Esophagus (tissue), 2 donors: ENCODE results near the gene UTF1. TPM values are rescaled to one million over a fixed set of nuclear protein-coding genes. Genes with fewer than 3 reads are reported as not detected.

Experiments used
- H3K27ac ChIP-seq, 2 donors: one replicate each; pipeline ENCODE4 v1.5.1; 2013; ENCODE audit warnings: low read depth in 2 of 2, mild to moderate bottlenecking in 2 of 2, inconsistent platforms in 1 of 2, low read length in 1 of 2, moderate library complexity in 1 of 2
- H3K27me3 ChIP-seq, 2 donors: one replicate each; pipeline ENCODE4 v1.6.1; 2013; ENCODE audit warnings: low read length in 2 of 2, control low read depth in 1 of 2, mild to moderate bottlenecking in 1 of 2; ENCODE audit not compliant: insufficient read depth in 2 of 2, control insufficient read depth in 1 of 2
- H3K36me3 ChIP-seq, 2 donors: one replicate each; pipeline ENCODE4 v1.6.1; 2013; ENCODE audit warnings: low read length in 1 of 2; ENCODE audit not compliant: control insufficient read depth in 2 of 2, insufficient read depth in 2 of 2
- H3K4me1 ChIP-seq, 2 donors: one replicate each; pipeline ENCODE4 v1.6.1; 2013; ENCODE audit warnings: low read length in 1 of 2; ENCODE audit not compliant: control insufficient read depth in 2 of 2, insufficient read depth in 2 of 2
- H3K4me3 ChIP-seq, 2 donors: one replicate each; pipeline ENCODE4 v1.5.1; 2013; ENCODE audit warnings: low read length in 2 of 2, mild to moderate bottlenecking in 2 of 2, low read depth in 1 of 2, moderate library complexity in 1 of 2
- H3K9me3 ChIP-seq, 2 donors: one replicate each; pipeline ENCODE4 v1.6.1; 2013; ENCODE audit warnings: mild to moderate bottlenecking in 2 of 2, low read depth in 1 of 2, low read length in 1 of 2, moderate library complexity in 1 of 2; ENCODE audit not compliant: control insufficient read depth in 2 of 2, insufficient read depth in 1 of 2
- WGBS, 2 donors: extraction: QIAGEN DNeasy Blood & Tissue Kit; methylation state at CpG; one replicate each; pipeline ENCODE4 v1.1.7; 2013; 5-methylcytosine and 5-hydroxymethylcytosine counted together
- polyA plus RNA-seq, 2 donors: library from polyadenylated mRNA; stranded (reverse); fragments of 200-250 nt; gene quantifications; one replicate each; pipeline ENCODE4 v1.2.3, GENCODE V29; 2013
- donor health status: healthy with polysubstance abuse.
- donor health status: Bipolar disorder and iron deficiency.

The UTF1 gene
- polyA plus RNA-seq, 2 donors = not detected

DNA sequence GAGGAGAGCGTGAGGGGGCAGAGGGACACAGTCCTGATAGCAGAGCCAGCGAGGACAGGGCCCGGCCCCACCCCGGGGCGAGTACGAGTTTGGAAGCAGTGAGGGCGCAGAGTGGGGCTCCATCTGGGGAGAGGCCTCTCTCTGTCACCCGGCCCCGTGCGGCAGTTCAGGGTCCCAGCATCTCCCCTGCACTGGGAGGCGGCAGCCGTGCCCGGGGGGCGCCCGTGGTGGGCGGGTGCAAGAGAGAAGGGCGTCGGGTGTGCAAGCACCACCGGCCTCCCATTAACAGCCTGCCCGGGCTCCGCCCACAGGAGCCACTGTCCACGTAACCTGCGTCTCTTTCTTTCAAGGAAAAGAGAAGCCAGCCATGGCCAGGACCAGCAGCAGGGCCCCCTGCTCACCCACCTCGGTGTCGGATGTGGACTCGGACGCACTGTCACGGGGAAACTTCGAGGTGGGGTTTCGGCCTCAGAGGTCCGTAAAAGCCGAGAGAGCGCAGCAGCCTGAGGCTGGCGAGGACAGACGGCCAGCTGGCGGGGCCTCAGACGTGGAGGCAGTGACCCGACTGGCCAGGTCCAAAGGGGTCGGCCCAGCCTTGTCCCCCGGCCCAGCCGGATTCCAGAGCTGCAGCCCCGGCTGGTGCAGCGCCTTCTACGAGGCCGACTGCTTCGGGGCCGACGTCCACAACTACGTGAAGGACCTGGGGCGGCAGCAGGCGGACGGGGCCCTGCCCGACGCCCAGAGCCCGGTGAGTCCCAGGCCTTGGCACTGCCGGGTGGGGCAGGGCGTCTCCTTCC is 28.7 kb upstream of the UTF1 start:
- no peak overlapping the region for H3K27ac ChIP-seq
- H3K27me3 ChIP-seq = no peaks in the 10 kb centered on the region
- H3K4me1 ChIP-seq = no peaks in the 10 kb centered on the region
- WGBS, 2 donors = 87 to 89% methylated on average over 57 of the region's 57 CpGs
- no peak overlapping the region for H3K4me3 ChIP-seq
- no peaks in the 10 kb centered on the region for H3K36me3 ChIP-seq
- peaks cover 0 to 3% of the 10 kb centered on the region in 2 donors for H3K9me3 ChIP-seq

DNA sequence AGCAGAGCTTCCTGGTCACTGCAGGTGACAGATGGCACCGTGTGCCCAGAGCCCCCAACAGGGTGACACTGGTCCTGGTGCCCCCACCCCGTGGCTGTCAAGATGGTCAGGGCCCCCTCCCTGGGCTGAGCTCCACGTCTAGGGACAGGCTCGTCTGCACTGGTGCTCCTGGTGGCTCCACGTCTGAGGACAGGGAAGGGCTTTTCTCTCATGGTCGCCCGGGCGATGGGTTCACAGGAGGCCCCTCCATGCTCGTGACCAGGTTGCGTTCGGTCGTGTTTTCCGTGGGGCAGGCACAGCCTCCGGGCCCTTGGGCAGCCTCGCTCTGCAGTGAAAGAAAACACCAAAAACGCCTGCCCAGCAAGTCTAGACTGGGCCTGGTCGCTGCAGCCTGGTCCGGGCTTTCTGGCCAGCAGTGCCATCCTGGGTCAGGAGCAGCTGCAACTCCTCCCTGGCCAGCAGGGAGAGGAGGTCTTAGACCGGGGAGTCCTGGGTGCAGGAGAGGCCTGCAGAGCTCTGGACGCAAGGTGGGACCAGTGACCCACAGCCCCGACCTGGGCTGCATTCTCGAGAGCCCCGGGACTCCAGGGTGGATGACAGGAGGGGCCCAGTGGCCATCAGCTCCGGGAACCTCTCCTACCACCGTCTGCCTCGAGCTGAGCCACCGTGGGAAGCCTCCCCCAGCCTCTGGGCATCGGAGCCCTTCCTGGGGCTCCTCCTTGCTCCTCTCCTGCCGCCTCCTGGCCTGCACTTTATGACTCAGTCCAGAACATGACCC is 27.9 kb upstream of the UTF1 start:
- Histone ChIP-seq H3K4me1 (no peaks in the 10 kb centered on the region), H3K4me3 (no peak overlapping the region), H3K27ac (no peak overlapping the region), H3K9me3 (no peaks in the 10 kb centered on the region), H3K27me3 (no peaks in the 10 kb centered on the region), H3K36me3 (no peaks in the 10 kb centered on the region)
- WGBS, 2 donors = 68 to 76% methylated on average over 29 of the region's 29 CpGs

DNA sequence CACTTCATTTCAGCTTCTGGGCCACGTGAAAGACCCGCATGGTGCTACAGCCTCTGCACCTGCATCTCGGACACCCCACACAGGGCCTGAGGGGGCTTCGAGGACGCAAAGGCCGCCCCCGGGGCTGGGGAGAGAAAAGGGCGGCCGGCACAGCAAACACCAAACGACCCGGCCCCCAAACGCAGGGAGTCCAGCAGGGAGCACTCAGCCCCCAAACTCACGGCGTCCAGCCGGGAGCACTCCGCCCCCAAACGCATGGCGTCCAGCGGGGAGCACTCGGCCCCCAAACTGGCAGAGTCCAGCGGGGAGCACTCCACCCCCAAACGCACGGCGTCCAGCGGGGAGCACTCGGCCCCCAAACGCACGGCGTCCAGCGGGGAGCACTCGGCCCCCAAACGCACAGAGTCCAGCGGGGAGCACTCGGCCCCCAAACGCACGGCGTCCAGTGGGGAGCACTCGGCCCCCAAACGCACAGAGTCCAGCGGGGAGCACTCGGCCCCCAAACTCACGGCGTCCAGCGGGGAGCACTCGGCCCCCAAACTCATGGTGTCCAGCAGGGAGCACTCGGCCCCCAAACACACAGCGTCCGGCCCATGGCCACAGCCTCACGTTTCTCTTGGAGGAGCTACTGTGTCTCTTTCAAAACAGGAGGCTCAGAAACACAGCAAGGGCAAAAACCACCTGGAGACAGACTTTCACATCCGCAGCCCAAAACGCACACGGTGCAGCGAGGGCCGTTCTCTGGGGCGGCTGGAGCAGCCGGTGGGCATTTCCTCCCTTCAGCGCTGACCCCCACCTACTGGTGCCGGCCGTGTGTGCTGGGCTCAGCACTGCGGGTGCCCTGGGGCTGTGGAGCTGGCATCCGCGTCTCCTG is 27.0 kb upstream of the UTF1 start:
- Histone ChIP-seq H3K4me3 (no peak overlapping the region), H3K27ac (no peak overlapping the region), H3K9me3 (no peaks in the 10 kb centered on the region), H3K27me3 (no peaks in the 10 kb centered on the region), H3K4me1 (no peaks in the 10 kb centered on the region), H3K36me3 (no peaks in the 10 kb centered on the region)
- WGBS, 2 donors = 82 to 85% methylated on average over 47 to 60 of the region's 62 CpGs

DNA sequence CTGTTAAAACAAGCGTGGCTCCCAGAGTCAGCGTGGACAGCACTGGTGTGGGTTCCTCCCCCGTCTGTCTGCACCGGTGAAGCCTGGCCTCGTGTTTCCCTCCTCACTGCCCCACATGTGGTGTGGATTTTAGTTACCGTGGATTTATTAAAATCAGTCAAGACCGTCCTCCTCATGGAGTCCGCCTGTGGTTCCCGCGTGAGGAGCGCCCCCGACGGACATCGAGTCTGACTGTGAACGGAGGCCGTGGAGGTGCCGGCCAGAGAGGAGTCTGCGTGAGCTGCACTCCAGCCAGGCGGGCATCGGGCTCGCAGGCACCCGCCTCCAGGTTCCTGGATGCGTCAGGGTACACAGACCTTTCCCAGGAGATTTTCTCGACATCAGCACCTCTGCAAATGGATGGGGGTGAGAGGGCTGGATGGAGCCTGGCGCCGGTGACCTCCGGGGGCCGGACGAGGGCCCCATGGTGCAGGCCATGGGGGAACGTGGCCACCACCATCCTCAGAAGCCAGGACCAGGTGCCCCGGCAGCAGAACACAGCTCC is 26.3 kb upstream of the UTF1 start:
- no peak overlapping the region for H3K4me3 ChIP-seq
- H3K4me1 ChIP-seq = no peaks in the 10 kb centered on the region
- no peaks in the 10 kb centered on the region for H3K27me3 ChIP-seq
- H3K36me3 ChIP-seq = no peaks in the 10 kb centered on the region
- no peaks in the 10 kb centered on the region for H3K9me3 ChIP-seq
- 86 to 89% methylated on average over 31 of the region's 31 CpGs for whole genome bisulfite sequencing, 2 donors
- no peak overlapping the region for H3K27ac ChIP-seq

DNA sequence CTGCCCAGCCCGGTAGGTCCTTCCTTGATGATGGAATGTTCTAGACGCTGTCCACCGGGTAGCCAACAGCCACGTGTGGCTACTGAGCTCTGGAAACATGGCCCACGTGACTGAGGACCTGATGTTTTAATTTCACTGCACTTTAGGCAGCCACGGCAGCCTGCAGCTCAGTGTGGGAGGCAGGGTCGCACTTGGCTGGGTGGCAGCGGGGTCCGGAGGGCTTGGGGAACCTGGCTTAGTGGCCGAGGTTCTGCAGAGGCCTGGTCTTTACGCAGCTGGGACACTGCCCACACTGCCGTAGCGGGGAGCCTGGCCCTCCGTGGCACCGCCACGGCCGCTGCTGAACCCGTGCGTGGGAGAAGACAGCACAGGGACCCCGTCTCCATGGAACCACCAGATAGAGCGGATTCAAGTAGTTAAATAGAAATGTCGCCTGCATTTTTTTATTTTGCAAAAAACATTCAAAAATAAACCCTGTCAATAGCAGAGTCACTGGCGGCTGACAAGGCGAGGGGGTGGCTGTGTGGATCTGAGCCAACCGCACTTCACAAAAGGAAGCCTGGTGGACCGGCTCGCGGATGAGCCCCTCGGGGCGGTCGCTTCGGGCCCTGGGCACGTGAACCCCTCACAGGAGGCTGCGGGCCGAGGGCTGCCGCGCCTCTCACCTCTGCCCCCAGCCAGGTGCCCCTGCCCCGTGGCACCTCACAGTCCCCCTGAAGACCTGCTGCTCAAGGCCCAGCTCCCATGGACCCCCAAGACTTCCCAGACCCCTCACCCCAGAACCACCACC is 25.6 kb upstream of the UTF1 start:
- Histone ChIP-seq H3K36me3 (no peaks in the 10 kb centered on the region), H3K27ac (no peak overlapping the region), H3K4me3 (no peak overlapping the region), H3K27me3 (no peaks in the 10 kb centered on the region), H3K4me1 (no peaks in the 10 kb centered on the region), H3K9me3 (no peaks in the 10 kb centered on the region)
- 89 to 91% methylated on average over 32 to 38 of the region's 38 CpGs for WGBS, 2 donors

DNA sequence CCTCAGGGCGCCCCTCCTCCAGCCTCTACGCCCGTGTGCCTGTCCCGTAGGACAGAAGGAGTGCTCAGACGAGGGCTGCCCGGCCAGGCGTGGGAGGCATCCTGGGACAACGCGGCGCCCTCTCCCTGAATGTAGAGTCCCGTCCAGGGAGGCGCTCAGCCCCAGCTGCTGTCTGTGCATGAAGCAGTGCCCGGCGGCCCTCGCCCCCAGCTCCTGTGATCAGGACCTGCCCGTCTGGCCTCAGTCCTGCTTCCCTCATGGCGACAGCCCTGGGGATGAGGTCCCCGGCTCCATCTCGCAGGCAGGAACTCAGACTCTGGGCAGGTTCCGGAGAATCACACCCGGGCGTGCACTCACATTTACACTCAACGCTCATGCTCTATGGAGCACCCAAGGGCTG is 24.9 kb upstream of the UTF1 start:
- Histone ChIP-seq H3K27me3 (no peaks in the 10 kb centered on the region), H3K4me3 (no peak overlapping the region), H3K27ac (no peak overlapping the region), H3K36me3 (no peaks in the 10 kb centered on the region), H3K4me1 (no peaks in the 10 kb centered on the region), H3K9me3 (no peaks in the 10 kb centered on the region)
- 76 to 85% methylated on average over 23 of the region's 23 CpGs for WGBS, 2 donors

DNA sequence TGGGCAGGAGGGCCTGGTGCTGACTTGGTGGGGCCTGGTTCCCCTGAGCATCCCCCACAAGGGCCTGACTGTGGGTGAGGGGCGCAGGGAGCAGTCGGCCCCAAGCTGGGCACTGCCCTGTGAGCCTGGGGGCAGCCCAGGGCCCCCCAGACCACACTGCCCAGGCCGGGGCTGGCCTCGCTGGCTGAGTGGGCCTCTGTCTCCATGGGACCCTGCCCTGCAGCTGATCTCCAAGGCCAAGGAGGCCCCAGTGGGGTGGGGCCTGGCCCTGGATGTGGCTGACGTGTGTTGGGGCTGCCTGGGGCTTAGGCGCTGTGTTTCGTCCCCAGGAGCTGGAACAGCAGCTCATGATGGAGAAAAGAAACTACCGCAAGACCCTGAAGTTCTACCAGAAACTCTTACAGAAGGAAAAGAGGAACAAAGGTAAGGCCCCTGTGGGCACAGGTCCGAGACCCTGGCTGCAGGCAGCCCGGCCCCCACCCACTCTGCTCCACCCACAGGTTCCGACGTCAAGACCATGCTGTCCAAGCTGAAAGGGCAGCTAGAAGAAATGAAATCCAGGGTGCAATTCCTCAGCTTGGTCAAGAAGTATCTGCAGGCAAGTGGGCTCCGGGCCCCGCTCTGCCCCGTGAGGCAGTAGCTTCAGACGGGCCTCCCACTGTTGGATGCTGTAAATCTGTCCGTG is 23.5 kb upstream of the UTF1 start:
- Histone ChIP-seq H3K36me3 (no peaks in the 10 kb centered on the region), H3K4me3 (no peak overlapping the region), H3K4me1 (no peaks in the 10 kb centered on the region), H3K9me3 (no peaks in the 10 kb centered on the region), H3K27me3 (no peaks in the 10 kb centered on the region), H3K27ac (no peak overlapping the region)
- WGBS, 2 donors = 77 to 80% methylated on average over 17 of the region's 17 CpGs

DNA sequence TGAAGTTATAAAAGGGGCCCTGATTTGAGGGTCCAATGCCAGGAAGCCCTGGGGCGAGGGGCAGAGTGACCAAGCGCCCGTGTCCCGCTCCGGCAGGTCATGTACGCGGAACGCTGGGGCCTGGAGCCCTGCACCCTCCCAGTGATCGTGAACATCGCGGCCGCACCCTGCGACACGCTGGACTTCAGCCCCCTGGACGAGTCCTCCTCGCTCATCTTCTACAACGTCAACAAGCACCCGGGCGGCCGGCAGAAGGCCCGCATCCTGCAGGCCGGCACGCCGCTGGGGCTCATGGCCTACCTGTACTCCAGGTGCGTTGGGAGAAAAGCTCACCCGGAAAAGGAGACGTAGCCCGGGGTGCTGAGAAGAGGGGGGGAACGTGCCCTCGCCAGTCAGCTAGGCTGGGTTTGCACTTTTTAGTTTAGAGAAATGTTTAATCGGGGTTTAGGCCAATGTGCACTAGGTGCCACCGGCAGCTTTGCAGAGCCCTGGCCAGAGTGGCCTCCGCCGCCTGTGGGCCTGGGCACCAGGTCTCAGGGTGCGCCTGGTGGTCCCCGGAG is 22.9 kb upstream of the UTF1 start:
- Histone ChIP-seq H3K27me3 (no peaks in the 10 kb centered on the region), H3K9me3 (no peaks in the 10 kb centered on the region), H3K27ac (no peak overlapping the region), H3K4me1 (no peaks in the 10 kb centered on the region), H3K36me3 (no peaks in the 10 kb centered on the region), H3K4me3 (no peak overlapping the region)
- WGBS, 2 donors = 86 to 87% methylated on average over 36 of the region's 36 CpGs
